IMR-90 (cell line): ENCODE data around the gene MATK. TPM values are rescaled to one million over a fixed set of nuclear protein-coding genes. Genes with fewer than 3 reads are reported as not detected.

ENCODE experiments used
- ATAC-seq: fragments of 200-7000 bp; cut with Tn5 transposase; 2 replicates; pipeline ENCODE4 v1.9.1; 2020; ENCODE audit warnings: low read depth, mild to moderate bottlenecking, moderate library complexity
- BruUV-seq: library from RNA; stranded (reverse); fragments of 400-500 nt; replicated peaks from 2 replicates; lab custom pipeline; 2021; lab: Mats Ljungman, UMichigan
- CTCF ChIA-PET: fragments of 300-600 bp; formaldehyde crosslinking; extraction: SDS; loops from one replicate; lab custom pipeline; 2021; ENCODE audit warnings: antibody characterized with exemption; lab: Yijun Ruan, JAX
- POLR2A ChIA-PET: fragments of 300-600 bp; sonication (Branson Sonifier 250); formaldehyde crosslinking; loops from one replicate; lab custom pipeline; 2022; ENCODE audit warnings: antibody characterized with exemption; ENCODE audit not compliant: unreplicated experiment; lab: Charles Lee
- DNase-seq: peaks from one replicate; pipeline ENCODE4 v3.0.0; 2013
- H2AFZ ChIP-seq: replicated peaks from 2 replicates; pipeline ENCODE3; 2013; ENCODE audit warnings: low read length, mild to moderate bottlenecking; ENCODE audit not compliant: poor library complexity
- H2AK5ac ChIP-seq: 2 replicates; pipeline ENCODE4 v1.6.1; 2013; ENCODE audit warnings: low read depth, low read length, inconsistent platforms
- H2AK9ac ChIP-seq: replicated peaks from 2 replicates; pipeline ENCODE3; 2013; ENCODE audit warnings: mild to moderate bottlenecking, low read depth, low read length, moderate library complexity; ENCODE audit not compliant: poor library complexity
- H2BK120ac ChIP-seq: 2 replicates; pipeline ENCODE4 v1.6.1; 2013; ENCODE audit warnings: low read depth, low read length, inconsistent platforms
- H2BK15ac ChIP-seq: 3 replicates; pipeline ENCODE4 v1.6.1; 2013; ENCODE audit warnings: low read depth, low read length, inconsistent platforms
- H2BK20ac ChIP-seq: 2 replicates; pipeline ENCODE4 v1.6.1; 2013; ENCODE audit warnings: low read depth, mild to moderate bottlenecking, inconsistent platforms, low read length, moderate library complexity
- H2BK5ac ChIP-seq: 2 replicates; pipeline ENCODE4 v1.6.1; 2013; ENCODE audit warnings: mild to moderate bottlenecking, low read depth, low read length, inconsistent platforms; ENCODE audit not compliant: poor library complexity, severe bottlenecking
- H3K14ac ChIP-seq: replicated peaks from 2 replicates; pipeline ENCODE4 v1.6.1; 2013; ENCODE audit warnings: low read depth, low read length, inconsistent platforms
- H3K18ac ChIP-seq: 2 replicates; pipeline ENCODE4 v1.6.1; 2013; ENCODE audit warnings: low read depth, low read length, control low read depth
- H3K23ac ChIP-seq: 2 replicates; pipeline ENCODE4 v1.6.1; 2013; ENCODE audit warnings: low read depth, low read length, inconsistent platforms
- H3K27ac ChIP-seq: 2 replicates; pipeline ENCODE4 v1.5.1; 2013; ENCODE audit warnings: mild to moderate bottlenecking, control low read depth, low read length; ENCODE audit not compliant: insufficient read depth
- H3K27me3 ChIP-seq: 2 replicates; pipeline ENCODE4 v1.6.1; 2013; ENCODE audit warnings: low read length; ENCODE audit not compliant: control insufficient read depth, insufficient read depth
- H3K36me3 ChIP-seq: 2 replicates; pipeline ENCODE4 v1.6.1; 2013; ENCODE audit warnings: low read length, mixed read lengths; ENCODE audit not compliant: control insufficient read depth, insufficient read depth
- H3K4ac ChIP-seq: 2 replicates; pipeline ENCODE4 v1.6.1; 2013; ENCODE audit warnings: low read depth, low read length, inconsistent platforms
- H3K4me1 ChIP-seq: 2 replicates; pipeline ENCODE4 v1.6.1; 2013; ENCODE audit warnings: low read length, mixed read lengths; ENCODE audit not compliant: control insufficient read depth, insufficient read depth
- H3K4me2 ChIP-seq: 2 replicates; pipeline ENCODE4 v1.6.1; 2013; ENCODE audit warnings: low read depth, mild to moderate bottlenecking, control low read depth, low read length, moderate library complexity
- H3K4me3 ChIP-seq: 2 replicates; pipeline ENCODE4 v1.5.1; 2013; ENCODE audit warnings: low read depth, mild to moderate bottlenecking, control low read depth, low read length, moderate library complexity; ENCODE audit not compliant: insufficient read depth
- H3K56ac ChIP-seq: 2 replicates; pipeline ENCODE4 v1.6.1; 2013; ENCODE audit warnings: low read length, inconsistent platforms; ENCODE audit not compliant: insufficient read depth; ENCODE audit errors: extremely low read depth
- H3K79me1 ChIP-seq, 2 experiments: 2 replicates each; pipeline ENCODE4 v1.6.1; 2013; ENCODE audit warnings: low read length in 2 of 2, inconsistent platforms in 1 of 2, low read depth in 1 of 2
- H3K9ac ChIP-seq: 2 replicates; pipeline ENCODE4 v1.6.1; 2013; ENCODE audit warnings: low read depth, low read length, control low read depth
- H3K9me1 ChIP-seq: 2 replicates; pipeline ENCODE4 v1.6.1; 2013; ENCODE audit warnings: low read length, inconsistent platforms; ENCODE audit not compliant: insufficient read depth
- H3K9me3 ChIP-seq: 2 replicates; pipeline ENCODE4 v1.6.1; 2013; ENCODE audit warnings: low read length; ENCODE audit not compliant: control insufficient read depth, insufficient read depth
- H4K20me1 ChIP-seq: 2 replicates; pipeline ENCODE4 v1.6.1; 2013; ENCODE audit warnings: low read length, inconsistent platforms; ENCODE audit not compliant: insufficient read depth
- H4K5ac ChIP-seq: 2 replicates; pipeline ENCODE4 v1.6.1; 2013; ENCODE audit warnings: mild to moderate bottlenecking, low read depth, low read length, control low read depth
- H4K8ac ChIP-seq, 2 experiments: 2 replicates each; pipeline ENCODE4 v1.6.1; 2013; ENCODE audit warnings: low read depth in 2 of 2, low read length in 2 of 2, control low read depth in 1 of 2, inconsistent platforms in 1 of 2
- H4K91ac ChIP-seq: 2 replicates; pipeline ENCODE4 v1.6.1; 2013; ENCODE audit warnings: low read depth, low read length, inconsistent platforms; ENCODE audit not compliant: insufficient read depth
- BHLHE40 ChIP-seq: fragments of 150-350 bp; IDR thresholded peaks from 2 replicates; pipeline ENCODE4 v1.6.1; 2016; ENCODE audit warnings: mild to moderate bottlenecking, low read depth, low read length
- CEBPB ChIP-seq: IDR thresholded peaks from 2 replicates; pipeline ENCODE4 v1.6.1; 2012; ENCODE audit warnings: low read depth, low read length, improper control_type of control experiment
- CHD1 ChIP-seq: IDR thresholded peaks from 2 replicates; pipeline ENCODE4 v1.6.1; 2012; ENCODE audit warnings: low read depth, low read length, improper control_type of control experiment
- ELK1 ChIP-seq: fragments of 150-350 bp; IDR thresholded peaks from 2 replicates; pipeline ENCODE4 v1.6.1; 2016; ENCODE audit warnings: low read depth, mild to moderate bottlenecking, low read length, moderate library complexity, borderline replicate concordance
- FOS ChIP-seq: fragments of 150-350 bp; IDR thresholded peaks from 2 replicates; pipeline ENCODE4 v1.6.1; 2016; ENCODE audit warnings: low read depth, low read length
- MAFK ChIP-seq: IDR thresholded peaks from 2 replicates; pipeline ENCODE4 v1.6.1; 2012; ENCODE audit warnings: low read depth, low read length, improper control_type of control experiment
- MAZ ChIP-seq: IDR thresholded peaks from 2 replicates; pipeline ENCODE4 v1.6.1; 2012; ENCODE audit warnings: low read depth, mild to moderate bottlenecking, low read length, improper control_type of control experiment, moderate library complexity, borderline replicate concordance
- MXI1 ChIP-seq: IDR thresholded peaks from 2 replicates; pipeline ENCODE4 v1.6.1; 2012; ENCODE audit warnings: low read depth, mild to moderate bottlenecking, low read length, moderate library complexity, borderline replicate concordance
- NFE2L2 ChIP-seq: fragments of 150-350 bp; IDR thresholded peaks from 2 replicates; pipeline ENCODE4 v1.6.1; 2016; ENCODE audit warnings: low read depth, mild to moderate bottlenecking, low read length
- POLR2A ChIP-seq: IDR thresholded peaks from 2 replicates; pipeline ENCODE4 v1.6.1; 2012; ENCODE audit warnings: mild to moderate bottlenecking, low read depth, low read length
- RAD21 ChIP-seq: IDR thresholded peaks from 2 replicates; pipeline ENCODE4 v1.6.1; 2012; ENCODE audit warnings: low read length, improper control_type of control experiment
- RCOR1 ChIP-seq: IDR thresholded peaks from 2 replicates; pipeline ENCODE4 v1.6.1; 2012; ENCODE audit warnings: mild to moderate bottlenecking, low read length, improper control_type of control experiment; ENCODE audit not compliant: insufficient replicate concordance
- RFX5 ChIP-seq: IDR thresholded peaks from 2 replicates; pipeline ENCODE4 v1.8.0; 2012; ENCODE audit warnings: low read depth, mild to moderate bottlenecking, low read length, moderate library complexity
- SMC3 ChIP-seq: fragments of 150-350 bp; IDR thresholded peaks from 2 replicates; pipeline ENCODE4 v1.6.1; 2016; ENCODE audit warnings: low read depth, mild to moderate bottlenecking, antibody characterized with exemption, low read length, moderate library complexity
- USF2 ChIP-seq: fragments of 150-350 bp; IDR thresholded peaks from 2 replicates; pipeline ENCODE4 v1.6.1; 2017; ENCODE audit warnings: mild to moderate bottlenecking, antibody characterized with exemption, low read length, low read depth
- WGBS, 2 experiments: methylation state at CpG; one replicate each; pipeline versions ENCODE4 v1.1.5 to v1.1.7; 2013; ENCODE audit warnings: missing lambda C conversion rate in 2 of 2; ENCODE audit not compliant: insufficient read length in 1 of 2; ENCODE audit errors: extremely low coverage in 2 of 2; 5-methylcytosine and 5-hydroxymethylcytosine counted together
- dilution Hi-C: fragments of 300-500 bp; cut with HindIII; formaldehyde crosslinking; loops from one replicate; pipeline ENCODE4 v1.14.3; 2018; ENCODE audit warnings: low sequenced_read_pairs; ENCODE audit not compliant: unreplicated experiment
- in situ Hi-C: fragments of 300-500 bp; cut with MboI; formaldehyde crosslinking; loops from 3 replicates; pipeline ENCODE4 v1.14.3; 2019; ENCODE audit warnings: low sequenced_read_pairs, inconsistent platforms, mixed read lengths
- intact Hi-C: fragments of 100-400 bp; cut with micrococcal nuclease; formaldehyde crosslinking; loops from 2 replicates; pipeline ENCODE4 v1.10.0; 2022
- polyA plus RNA-seq, 3 experiments: library from polyadenylated mRNA; depleted of rRNA; stranded (reverse); fragments of >200 nt; gene quantifications; 2 replicates each; pipeline ENCODE4 v1.2.3, GENCODE V29; 2012; ENCODE audit warnings: low replicate concordance in 1 of 3
- total RNA-seq: library from RNA; depleted of rRNA; stranded (reverse); fragments of >200 nt; gene quantifications from 2 replicates; pipeline ENCODE4 v1.2.3, GENCODE V29; 2012
- TF ChIP-seq, protein P1 (sequence below): conservative IDR thresholded peaks from 2 replicates; pipeline ENCODE4 v1.5.1; 2012; ENCODE audit warnings: mild to moderate bottlenecking, low read depth, low read length, improper control_type of control experiment

Gene MATK
- total and polyA plus RNA-seq, 2 of the 4 experiments (the other 2 are of a cell fraction): not detected

DNA sequence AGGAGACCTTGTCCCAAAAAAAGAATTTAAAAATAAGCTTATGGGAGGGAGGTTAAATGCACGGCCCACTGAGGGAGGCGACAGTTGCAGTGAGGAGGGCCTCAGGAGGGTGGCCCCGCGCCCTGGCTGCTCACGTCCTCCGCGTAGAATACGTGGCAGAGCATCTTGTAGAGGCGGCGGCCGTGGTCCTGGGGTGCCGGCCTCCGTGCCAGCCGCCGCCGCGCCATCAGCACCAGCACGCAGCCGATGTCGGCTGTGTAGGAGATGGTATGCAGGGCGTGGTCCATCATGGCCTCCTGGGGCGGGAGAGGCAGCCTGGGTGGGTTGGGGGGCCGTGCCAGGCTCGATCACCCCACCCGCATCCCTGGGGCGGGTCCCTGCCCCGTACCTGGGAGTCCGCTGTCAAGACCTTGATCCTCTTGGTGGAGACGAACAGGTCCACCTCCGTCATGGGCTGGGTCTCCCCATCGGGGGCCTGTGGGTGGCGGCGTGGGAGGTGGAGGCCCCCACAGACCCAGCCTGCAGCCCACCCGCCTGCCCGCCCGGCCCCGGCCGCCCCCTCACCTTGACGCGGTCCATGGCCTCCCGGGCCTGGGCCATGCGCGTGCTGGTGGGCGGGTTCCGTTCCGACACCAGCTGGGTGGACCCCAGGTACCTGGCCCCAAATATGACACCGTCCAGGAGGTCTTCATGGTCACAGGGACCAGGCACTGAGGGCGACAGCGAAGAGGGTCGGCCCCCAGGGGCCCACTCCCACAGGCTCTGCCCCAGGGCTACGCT, 32.4 kb downstream of the MATK start:
- Histone ChIP-seq H2BK5ac (no peak overlapping the region), H4K91ac (no peak overlapping the region), H3K56ac (no peak overlapping the region), H4K5ac (no peak overlapping the region), H3K9ac (no peak overlapping the region), H3K27ac (no peak overlapping the region), H2BK20ac (no peak overlapping the region), H3K4me3 (no peak overlapping the region), H2BK15ac (no peak overlapping the region), H3K9me1 (no peaks in the 10 kb centered on the region), H2AK9ac (no peak overlapping the region), H3K27me3 (no peaks in the 10 kb centered on the region), H2BK120ac (no peak overlapping the region), H3K4me1 (no peaks in the 10 kb centered on the region), H3K9me3 (no peaks in the 10 kb centered on the region), H3K4ac (no peak overlapping the region), H3K23ac (no peak overlapping the region), H3K14ac (no peak overlapping the region), H3K18ac (no peak overlapping the region), H4K8ac (no peak overlapping the region), H3K4me2 (no peak overlapping the region), H3K79me1 (no peaks in the 10 kb centered on the region; a peak in 1 of 4 replicates), H3K36me3 (peaks cover 24% of the 10 kb centered on the region; the same call in 1 of the 2 replicates), H2AK5ac (no peak overlapping the region), H4K20me1 (no peaks in the 10 kb centered on the region), H2AFZ (no peak overlapping the region)
- TF ChIP-seq MAZ: no peak
- TF ChIP-seq FOS: no peak
- no peak for TF ChIP-seq MAFK
- TF ChIP-seq ELK1: no peak
- TF ChIP-seq CHD1: no peak
- no peak for TF ChIP-seq SMC3
- TF ChIP-seq NFE2L2: no peak
- no peak for TF ChIP-seq USF2
- TF ChIP-seq RCOR1: no peak
- no peak for TF ChIP-seq POLR2A
- no peak for TF ChIP-seq CEBPB
- TF ChIP-seq MXI1: no peak
- no peak for TF ChIP-seq RFX5
- no peak for TF ChIP-seq RAD21
- TF ChIP-seq BHLHE40: no peak
- TF ChIP-seq, protein P1, sequence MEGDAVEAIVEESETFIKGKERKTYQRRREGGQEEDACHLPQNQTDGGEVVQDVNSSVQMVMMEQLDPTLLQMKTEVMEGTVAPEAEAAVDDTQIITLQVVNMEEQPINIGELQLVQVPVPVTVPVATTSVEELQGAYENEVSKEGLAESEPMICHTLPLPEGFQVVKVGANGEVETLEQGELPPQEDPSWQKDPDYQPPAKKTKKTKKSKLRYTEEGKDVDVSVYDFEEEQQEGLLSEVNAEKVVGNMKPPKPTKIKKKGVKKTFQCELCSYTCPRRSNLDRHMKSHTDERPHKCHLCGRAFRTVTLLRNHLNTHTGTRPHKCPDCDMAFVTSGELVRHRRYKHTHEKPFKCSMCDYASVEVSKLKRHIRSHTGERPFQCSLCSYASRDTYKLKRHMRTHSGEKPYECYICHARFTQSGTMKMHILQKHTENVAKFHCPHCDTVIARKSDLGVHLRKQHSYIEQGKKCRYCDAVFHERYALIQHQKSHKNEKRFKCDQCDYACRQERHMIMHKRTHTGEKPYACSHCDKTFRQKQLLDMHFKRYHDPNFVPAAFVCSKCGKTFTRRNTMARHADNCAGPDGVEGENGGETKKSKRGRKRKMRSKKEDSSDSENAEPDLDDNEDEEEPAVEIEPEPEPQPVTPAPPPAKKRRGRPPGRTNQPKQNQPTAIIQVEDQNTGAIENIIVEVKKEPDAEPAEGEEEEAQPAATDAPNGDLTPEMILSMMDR: no peak
- dilution Hi-C loops (no loop called here), intact Hi-C loops (no loop called here), in situ Hi-C loops (no loop called here)
- CTCF ChIA-PET: no interaction called here
- ATAC-seq (no peak), DNase-seq (no peak)
- POLR2A ChIA-PET: no interaction called here
- WGBS, 2 experiments: 93% methylated on average over 26 of the region's 51 CpGs; no CpG with 5 or more reads in 1 of the 2 experiments
- BruUV-seq: no TSS peak
